ENCODE results near the gene MYL5. TPM values are rescaled to one million over a fixed set of nuclear protein-coding genes. Genes with fewer than 3 reads are reported as not detected.

Gene MYL5
- total RNA-seq, 1 experiment from 2014 or later = 18.0 TPM

- TF ChIP-seq CTCF (conservative IDR thresholded peaks at IDR 0.05) = no peak
- H3K27ac Mint-ChIP-seq = no peak overlapping the region
- Histone ChIP-seq H3K4me1 (ENCODE audit: insufficient read depth, low read length) (no peaks in the 10 kb centered on the region), H4K20me1 (ENCODE audit: control insufficient read depth, insufficient read depth, insufficient read length) (no peaks in the 10 kb centered on the region), H2BK5ac (ENCODE audit: insufficient read length, low read length) (no peak overlapping the region), H4K91ac (ENCODE audit: insufficient read length, low read depth, low read length) (no peak overlapping the region), H2BK12ac (ENCODE audit: insufficient read length, low read depth, low read length) (no peak overlapping the region), H3K9ac (ENCODE audit: extremely low read depth, insufficient read length, low read length) (no peak overlapping the region), H4K5ac (ENCODE audit: insufficient read length, low read depth, low read length) (no peak overlapping the region), H2BK120ac (ENCODE audit: low read depth, low read length, poor library complexity, severe bottlenecking) (no peak overlapping the region), H3K14ac (ENCODE audit: insufficient read depth, low read length) (no peak overlapping the region), H3K79me2 (ENCODE audit: insufficient read depth, low read length) (no peaks in the 10 kb centered on the region), H3K56ac (ENCODE audit: insufficient read length, low read depth, low read length) (no peak overlapping the region), H3K27ac (ENCODE audit: insufficient read length, low read depth, low read length) (no peak overlapping the region), H3K4ac (ENCODE audit: low read depth, low read length) (no peak overlapping the region), H3K9me3 (ENCODE audit: control insufficient read depth, low read depth, low read length) (no peaks in the 10 kb centered on the region), H3K79me1 (ENCODE audit: insufficient read depth, low read depth, low read length, poor library complexity, severe bottlenecking) (no peaks in the 10 kb centered on the region), H3K18ac (ENCODE audit: insufficient read length, low read depth, low read length) (no peak overlapping the region), H3K23me2 (ENCODE audit: insufficient read length, low read depth, low read length, poor library complexity, severe bottlenecking) (peaks cover 2% of the 10 kb centered on the region), H2AK5ac (ENCODE audit: insufficient read length, low read length) (no peak overlapping the region), H3K4me2 (ENCODE audit: insufficient read depth, insufficient read length, low read length) (no peak overlapping the region), H3T11ph (ENCODE audit: low read length) (no peak overlapping the region), H3K23ac (ENCODE audit: insufficient read length, low read depth, low read length) (no peak overlapping the region), H2AFZ (ENCODE audit: low read length) (no peak overlapping the region), H3K27me3 (ENCODE audit: insufficient read depth, low read length) (no peaks in the 10 kb centered on the region), H4K8ac (replicated peaks; ENCODE audit: insufficient read length, low read depth, low read length) (no peak overlapping the region), H2BK20ac (ENCODE audit: low read depth, low read length, poor library complexity, severe bottlenecking) (no peak overlapping the region), H2BK15ac (ENCODE audit: low read depth, low read length) (no peak overlapping the region)
- H3K9me3 Mint-ChIP-seq = no peaks in the 10 kb centered on the region
- DNase-seq = no peak
- H3K4me3 Mint-ChIP-seq = no peak overlapping the region; a peak in 1 of 5 replicates
- WGBS (ENCODE audit: extremely low coverage, insufficient read length, low lambda C conversion rate) = no CpG with 5 or more reads among the region's 3 CpGs
- peaks cover 0 to 2% (median 0%) of the 10 kb centered on the region in 3 experiments; a peak in 4 of 7 replicates for H3K36me3 Mint-ChIP-seq (ENCODE audit: insufficient read depth in 1 of 3, low read depth in 3 of 3)
- H3K27me3 Mint-ChIP-seq (ENCODE audit: low read depth) = peaks cover 2% of the 10 kb centered on the region; the same call in 1 of the 2 replicates
- peaks cover 0 to 3% of the 10 kb centered on the region in 2 experiments; a peak in 1 of 4 replicates for H3K4me1 Mint-ChIP-seq
These were observed 13.1 kb upstream of the MYL5 start for GRCh38 chr4:661231-661630.

Data from H9 (cell line).